Esophagus squamous epithelium (tissue), 4 donors: ENCODE data around the gene ABCA9.

Source experiments
- POLR2A ChIP-seq, 4 donors: fragments of 450-650 bp; IDR thresholded peaks; one replicate each; pipeline ENCODE4 v1.6.1; 2017; ENCODE audit warnings: antibody characterized with exemption in 4 of 4, mild to moderate bottlenecking in 4 of 4, moderate library complexity in 3 of 4
- TF ChIP-seq, protein P1 (sequence below), 6 experiments: fragments of 450-650 bp in 4 of 6; fragments of 200-600 bp in 2 of 6; sonication (generic) in 2 of 6; IDR thresholded peaks; one replicate each; pipeline ENCODE4 v1.5.1; 2016 to 2019; ENCODE audit warnings: antibody characterized with exemption in 6 of 6, mild to moderate bottlenecking in 4 of 6, moderate library complexity in 4 of 6

DNA sequence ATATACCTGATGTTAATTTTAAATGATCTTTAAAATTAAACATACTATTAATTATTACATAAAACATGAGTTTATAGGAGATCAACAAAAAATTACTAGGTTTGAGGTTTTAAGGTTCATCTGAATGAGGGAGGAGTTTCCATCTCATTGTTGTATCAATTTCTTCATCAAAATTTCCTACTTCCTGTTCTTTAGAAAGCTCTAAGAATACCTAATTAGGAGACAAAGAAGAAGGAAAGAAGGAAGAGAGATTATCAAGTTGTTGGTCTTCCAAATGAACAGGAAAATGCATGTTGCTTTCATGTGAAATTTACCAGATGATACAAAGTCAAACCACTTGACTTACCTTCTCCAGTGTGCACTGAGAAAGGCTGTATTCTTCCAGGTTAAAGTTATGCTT, 18.1 kb upstream of the ABCA9 start:
- TF ChIP-seq, protein P1, sequence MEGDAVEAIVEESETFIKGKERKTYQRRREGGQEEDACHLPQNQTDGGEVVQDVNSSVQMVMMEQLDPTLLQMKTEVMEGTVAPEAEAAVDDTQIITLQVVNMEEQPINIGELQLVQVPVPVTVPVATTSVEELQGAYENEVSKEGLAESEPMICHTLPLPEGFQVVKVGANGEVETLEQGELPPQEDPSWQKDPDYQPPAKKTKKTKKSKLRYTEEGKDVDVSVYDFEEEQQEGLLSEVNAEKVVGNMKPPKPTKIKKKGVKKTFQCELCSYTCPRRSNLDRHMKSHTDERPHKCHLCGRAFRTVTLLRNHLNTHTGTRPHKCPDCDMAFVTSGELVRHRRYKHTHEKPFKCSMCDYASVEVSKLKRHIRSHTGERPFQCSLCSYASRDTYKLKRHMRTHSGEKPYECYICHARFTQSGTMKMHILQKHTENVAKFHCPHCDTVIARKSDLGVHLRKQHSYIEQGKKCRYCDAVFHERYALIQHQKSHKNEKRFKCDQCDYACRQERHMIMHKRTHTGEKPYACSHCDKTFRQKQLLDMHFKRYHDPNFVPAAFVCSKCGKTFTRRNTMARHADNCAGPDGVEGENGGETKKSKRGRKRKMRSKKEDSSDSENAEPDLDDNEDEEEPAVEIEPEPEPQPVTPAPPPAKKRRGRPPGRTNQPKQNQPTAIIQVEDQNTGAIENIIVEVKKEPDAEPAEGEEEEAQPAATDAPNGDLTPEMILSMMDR (IDR thresholded peaks at IDR 0.05), result no peak
- TF ChIP-seq POLR2A (IDR thresholded peaks at IDR 0.05), result no peak
